VCaP (cell line): ENCODE results near the gene MYO10.

Source experiments
- H3K27ac ChIP-seq: fragments of 450-650 bp; 2 replicates; pipeline ENCODE4 v1.5.1; 2017
- CTCF ChIP-seq: fragments of 450-650 bp; conservative IDR thresholded peaks from 2 replicates; pipeline ENCODE4 v1.5.1; 2017; ENCODE audit warnings: mild to moderate bottlenecking, moderate library complexity

Gene MYO10

GRCh38 chr5:16975950-16976624 lies 40.0 kb upstream of the MYO10 start:
- no peak overlapping the region for H3K27ac ChIP-seq
- TF ChIP-seq CTCF, result no peak

GRCh38 chr5:16974981-16975380 lies 38.9 kb upstream of the MYO10 start:
- no peak overlapping the region for H3K27ac ChIP-seq
- no peak for TF ChIP-seq CTCF

- TF ChIP-seq CTCF, result no peak
- H3K27ac ChIP-seq, result no peak overlapping the region
Measured at GRCh38 chr5:16970826-16971225, 34.7 kb upstream of the MYO10 start.

DNA sequence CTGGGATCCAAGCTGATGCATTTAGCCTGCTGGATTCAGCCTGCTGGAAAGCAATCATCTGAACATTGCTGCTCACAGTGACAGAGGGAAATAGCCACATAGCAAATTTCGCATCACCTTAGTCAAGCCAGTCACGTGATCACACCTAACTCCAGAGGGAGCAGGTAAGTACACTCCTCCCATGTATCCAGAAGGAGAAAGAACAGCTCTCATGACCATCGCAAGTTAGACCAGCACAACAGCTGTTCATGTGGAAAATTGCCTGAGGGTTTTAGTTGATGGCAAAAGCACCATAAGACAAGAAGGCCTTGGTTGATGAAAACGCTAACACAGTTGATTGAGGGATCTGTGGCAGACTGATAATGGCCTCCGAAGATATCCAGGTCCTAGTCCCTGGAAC lies 34.2 kb upstream of the MYO10 start:
- no peak overlapping the region for H3K27ac ChIP-seq
- TF ChIP-seq CTCF, result no peak

GRCh38 chr5:16965581-16965980 lies 29.5 kb upstream of the MYO10 start:
- H3K27ac ChIP-seq, result no peak overlapping the region
- no peak for TF ChIP-seq CTCF

- no peak for TF ChIP-seq CTCF
- no peak overlapping the region for H3K27ac ChIP-seq
Measured at GRCh38 chr5:16963821-16964220, 27.7 kb upstream of the MYO10 start.

DNA sequence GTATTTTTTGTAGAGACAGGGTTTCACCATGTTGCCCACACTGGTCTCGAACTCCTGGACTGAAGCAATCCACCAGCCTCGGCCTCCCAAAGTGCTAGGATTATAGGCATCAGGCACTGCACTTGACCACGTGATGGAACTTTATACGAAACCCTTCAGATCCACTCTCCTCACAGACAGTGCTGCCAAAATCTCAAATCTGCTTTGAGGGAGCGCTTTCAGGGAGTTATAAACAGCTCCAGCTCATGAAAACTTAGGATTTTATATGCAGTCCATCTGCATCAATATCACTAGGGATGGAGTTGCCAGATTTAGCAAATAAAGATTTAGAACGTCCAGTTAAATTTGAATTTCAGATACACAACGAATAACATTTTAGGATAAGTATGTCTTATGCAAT lies 25.0 kb upstream of the MYO10 start:
- no peak for TF ChIP-seq CTCF

More for the DNA sequence above, 25.0 kb upstream of the MYO10 start:
- H3K27ac ChIP-seq, result no peak overlapping the region
